Measurements from ENCODE around the gene TRIM25. TPM values are rescaled to one million over a fixed set of nuclear protein-coding genes. Genes with fewer than 3 reads are reported as not detected.

Gene TRIM25
- total and polyA plus RNA-seq, 2 donors = 14.9 to 18.2 TPM

- H3K27ac ChIP-seq (ENCODE audit: low read depth in 1 of 2, low read length in 1 of 2) = no peak overlapping the region
- WGBS = 96% methylated on average over 4 of the region's 4 CpGs
- no peak for DNase-seq (ENCODE audit: low read depth in 6 of 9, low spot score in 9 of 9)
- H3K9me3 ChIP-seq (ENCODE audit: control insufficient read depth in 2 of 2, insufficient read depth in 1 of 2, low read length in 1 of 2) = no peaks in the 10 kb centered on the region
- H3K4me1 ChIP-seq (ENCODE audit: control insufficient read depth in 2 of 2, insufficient read depth in 2 of 2, low read length in 2 of 2) = no peaks in the 10 kb centered on the region
- H3K27me3 ChIP-seq (ENCODE audit: control insufficient read depth in 2 of 2, insufficient read depth in 1 of 2, low read length in 1 of 2) = no peaks in the 10 kb centered on the region
- no peak overlapping the region for H3K4me3 ChIP-seq (ENCODE audit: low read length in 2 of 2)
- peaks cover 83 to 99% of the 10 kb centered on the region in 2 donors for H3K36me3 ChIP-seq (ENCODE audit: control insufficient read depth in 2 of 2, insufficient read depth in 2 of 2, low read length in 1 of 2)
Observed at GRCh38 chr17:56902348-56902747, 11.5 kb downstream of the TRIM25 start.

- H3K4me1 ChIP-seq (ENCODE audit: control insufficient read depth in 2 of 2, insufficient read depth in 2 of 2, low read length in 2 of 2) = no peaks in the 10 kb centered on the region
- H3K4me3 ChIP-seq (ENCODE audit: low read length in 2 of 2) = no peak overlapping the region
- WGBS = 98% methylated on average over 7 of the region's 7 CpGs
- H3K36me3 ChIP-seq (ENCODE audit: control insufficient read depth in 2 of 2, insufficient read depth in 2 of 2, low read length in 1 of 2) = peaks cover 94 to 100% of the 10 kb centered on the region in 2 donors
- DNase-seq (ENCODE audit: low read depth in 6 of 9, low spot score in 9 of 9) = no peak
- no peak overlapping the region for H3K27ac ChIP-seq (ENCODE audit: low read depth in 1 of 2, low read length in 1 of 2)
- no peaks in the 10 kb centered on the region for H3K9me3 ChIP-seq (ENCODE audit: control insufficient read depth in 2 of 2, insufficient read depth in 1 of 2, low read length in 1 of 2)
- no peaks in the 10 kb centered on the region for H3K27me3 ChIP-seq (ENCODE audit: control insufficient read depth in 2 of 2, insufficient read depth in 1 of 2, low read length in 1 of 2)
Observed at GRCh38 chr17:56899403-56899802, 14.4 kb downstream of the TRIM25 start.

GRCh38 chr17:56898874-56899273, 15.0 kb downstream of the TRIM25 start:
- no peaks in the 10 kb centered on the region for H3K9me3 ChIP-seq (ENCODE audit: control insufficient read depth in 2 of 2, insufficient read depth in 1 of 2, low read length in 1 of 2)
- WGBS = 86% methylated on average over 9 of the region's 9 CpGs
- H3K27me3 ChIP-seq (ENCODE audit: control insufficient read depth in 2 of 2, insufficient read depth in 1 of 2, low read length in 1 of 2) = no peaks in the 10 kb centered on the region
- H3K4me1 ChIP-seq (ENCODE audit: control insufficient read depth in 2 of 2, insufficient read depth in 2 of 2, low read length in 2 of 2) = no peaks in the 10 kb centered on the region
- H3K27ac ChIP-seq (ENCODE audit: low read depth in 1 of 2, low read length in 1 of 2) = no peak overlapping the region
- no peak for DNase-seq (ENCODE audit: low read depth in 6 of 9, low spot score in 9 of 9)
- no peak overlapping the region for H3K4me3 ChIP-seq (ENCODE audit: low read length in 2 of 2)
- H3K36me3 ChIP-seq (ENCODE audit: control insufficient read depth in 2 of 2, insufficient read depth in 2 of 2, low read length in 1 of 2) = peaks cover 93 to 97% of the 10 kb centered on the region in 2 donors

GRCh38 chr17:56897646-56898424, 16.0 kb downstream of the TRIM25 start:
- WGBS = 96% methylated on average over 14 of the region's 14 CpGs
- no peak for DNase-seq (ENCODE audit: low read depth in 6 of 9, low spot score in 9 of 9)
- H3K36me3 ChIP-seq (ENCODE audit: control insufficient read depth in 2 of 2, insufficient read depth in 2 of 2, low read length in 1 of 2) = peaks cover 93 to 97% of the 10 kb centered on the region in 2 donors
- H3K27me3 ChIP-seq (ENCODE audit: control insufficient read depth in 2 of 2, insufficient read depth in 1 of 2, low read length in 1 of 2) = no peaks in the 10 kb centered on the region
- H3K4me3 ChIP-seq (ENCODE audit: low read length in 2 of 2) = no peak overlapping the region
- H3K9me3 ChIP-seq (ENCODE audit: control insufficient read depth in 2 of 2, insufficient read depth in 1 of 2, low read length in 1 of 2) = no peaks in the 10 kb centered on the region
- H3K4me1 ChIP-seq (ENCODE audit: control insufficient read depth in 2 of 2, insufficient read depth in 2 of 2, low read length in 2 of 2) = no peaks in the 10 kb centered on the region
- H3K27ac ChIP-seq (ENCODE audit: low read depth in 1 of 2, low read length in 1 of 2) = no peak overlapping the region

GRCh38 chr17:56896968-56897359, 16.9 kb downstream of the TRIM25 start:
- Histone ChIP-seq H3K27me3 (ENCODE audit: control insufficient read depth in 2 of 2, insufficient read depth in 1 of 2, low read length in 1 of 2) (no peaks in the 10 kb centered on the region), H3K4me3 (ENCODE audit: low read length in 2 of 2) (no peak overlapping the region), H3K9me3 (ENCODE audit: control insufficient read depth in 2 of 2, insufficient read depth in 1 of 2, low read length in 1 of 2) (no peaks in the 10 kb centered on the region), H3K36me3 (ENCODE audit: control insufficient read depth in 2 of 2, insufficient read depth in 2 of 2, low read length in 1 of 2) (peaks cover 91 to 97% of the 10 kb centered on the region in 2 donors), H3K27ac (ENCODE audit: low read depth in 1 of 2, low read length in 1 of 2) (no peak overlapping the region), H3K4me1 (ENCODE audit: control insufficient read depth in 2 of 2, insufficient read depth in 2 of 2, low read length in 2 of 2) (no peaks in the 10 kb centered on the region)
- no peak for DNase-seq (ENCODE audit: low read depth in 6 of 9, low spot score in 9 of 9)
- WGBS = 98% methylated on average over 4 of the region's 4 CpGs

- H3K9me3 ChIP-seq (ENCODE audit: control insufficient read depth in 2 of 2, insufficient read depth in 1 of 2, low read length in 1 of 2) = no peaks in the 10 kb centered on the region
- H3K36me3 ChIP-seq (ENCODE audit: control insufficient read depth in 2 of 2, insufficient read depth in 2 of 2, low read length in 1 of 2) = peaks cover 91 to 97% of the 10 kb centered on the region in 2 donors
- no peak for DNase-seq (ENCODE audit: low read depth in 6 of 9, low spot score in 9 of 9)
- no peak overlapping the region for H3K4me3 ChIP-seq (ENCODE audit: low read length in 2 of 2)
- H3K27ac ChIP-seq (ENCODE audit: low read depth in 1 of 2, low read length in 1 of 2) = no peak overlapping the region
- H3K27me3 ChIP-seq (ENCODE audit: control insufficient read depth in 2 of 2, insufficient read depth in 1 of 2, low read length in 1 of 2) = no peaks in the 10 kb centered on the region
- 94% methylated on average over 3 of the region's 3 CpGs for WGBS
- H3K4me1 ChIP-seq (ENCODE audit: control insufficient read depth in 2 of 2, insufficient read depth in 2 of 2, low read length in 2 of 2) = no peaks in the 10 kb centered on the region
Observed at GRCh38 chr17:56896217-56896967, 17.5 kb downstream of the TRIM25 start.

- H3K9me3 ChIP-seq (ENCODE audit: control insufficient read depth in 2 of 2, insufficient read depth in 1 of 2, low read length in 1 of 2) = no peaks in the 10 kb centered on the region
- WGBS = 99% methylated on average over 20 of the region's 20 CpGs
- H3K27me3 ChIP-seq (ENCODE audit: control insufficient read depth in 2 of 2, insufficient read depth in 1 of 2, low read length in 1 of 2) = no peaks in the 10 kb centered on the region
- H3K36me3 ChIP-seq (ENCODE audit: control insufficient read depth in 2 of 2, insufficient read depth in 2 of 2, low read length in 1 of 2) = peaks cover 89 to 98% of the 10 kb centered on the region in 2 donors
- H3K4me1 ChIP-seq (ENCODE audit: control insufficient read depth in 2 of 2, insufficient read depth in 2 of 2, low read length in 2 of 2) = no peaks in the 10 kb centered on the region
- no peak overlapping the region for H3K27ac ChIP-seq (ENCODE audit: low read depth in 1 of 2, low read length in 1 of 2)
- no peak for DNase-seq (ENCODE audit: low read depth in 6 of 9, low spot score in 9 of 9)
- H3K4me3 ChIP-seq (ENCODE audit: low read length in 2 of 2) = no peak overlapping the region
Observed at GRCh38 chr17:56894859-56895455, 18.9 kb downstream of the TRIM25 start.

- Histone ChIP-seq H3K36me3 (ENCODE audit: control insufficient read depth in 2 of 2, insufficient read depth in 2 of 2, low read length in 1 of 2) (peaks cover 81 to 98% of the 10 kb centered on the region in 2 donors), H3K4me1 (ENCODE audit: control insufficient read depth in 2 of 2, insufficient read depth in 2 of 2, low read length in 2 of 2) (no peaks in the 10 kb centered on the region), H3K27ac (ENCODE audit: low read depth in 1 of 2, low read length in 1 of 2) (no peak overlapping the region), H3K9me3 (ENCODE audit: control insufficient read depth in 2 of 2, insufficient read depth in 1 of 2, low read length in 1 of 2) (peaks cover 4% of the 10 kb centered on the region in 2 donors), H3K27me3 (ENCODE audit: control insufficient read depth in 2 of 2, insufficient read depth in 1 of 2, low read length in 1 of 2) (no peaks in the 10 kb centered on the region), H3K4me3 (ENCODE audit: low read length in 2 of 2) (no peak overlapping the region)
- no peak for DNase-seq (ENCODE audit: low read depth in 6 of 9, low spot score in 9 of 9)
- 95% methylated on average over 7 of the region's 7 CpGs for WGBS
Observed at GRCh38 chr17:56893503-56893902, 20.3 kb downstream of the TRIM25 start.

- 98% methylated on average over 1 of the region's 1 CpG for WGBS
Observed at GRCh38 chr17:56892333-56892732, 21.5 kb downstream of the TRIM25 start.

More at GRCh38 chr17:56892333-56892732, 21.5 kb downstream of the TRIM25 start:
- peaks cover 8 to 13% of the 10 kb centered on the region in 2 donors for H3K9me3 ChIP-seq (ENCODE audit: control insufficient read depth in 2 of 2, insufficient read depth in 1 of 2, low read length in 1 of 2)
- no peaks in the 10 kb centered on the region for H3K4me1 ChIP-seq (ENCODE audit: control insufficient read depth in 2 of 2, insufficient read depth in 2 of 2, low read length in 2 of 2)
- DNase-seq (ENCODE audit: low read depth in 6 of 9, low spot score in 9 of 9) = no peak
- no peak overlapping the region for H3K4me3 ChIP-seq (ENCODE audit: low read length in 2 of 2)
- H3K36me3 ChIP-seq (ENCODE audit: control insufficient read depth in 2 of 2, insufficient read depth in 2 of 2, low read length in 1 of 2) = peaks cover 80 to 98% of the 10 kb centered on the region in 2 donors
- H3K27me3 ChIP-seq (ENCODE audit: control insufficient read depth in 2 of 2, insufficient read depth in 1 of 2, low read length in 1 of 2) = no peaks in the 10 kb centered on the region
- no peak overlapping the region for H3K27ac ChIP-seq (ENCODE audit: low read depth in 1 of 2, low read length in 1 of 2)
